HK-2 (cell line): ENCODE data around the gene BRF1.

Experiments
- DNase-seq: peaks from one replicate; pipeline ENCODE4 v3.0.0-alpha.2; 2018; ENCODE audit not compliant: unreplicated experiment

BRF1 gene

DNA sequence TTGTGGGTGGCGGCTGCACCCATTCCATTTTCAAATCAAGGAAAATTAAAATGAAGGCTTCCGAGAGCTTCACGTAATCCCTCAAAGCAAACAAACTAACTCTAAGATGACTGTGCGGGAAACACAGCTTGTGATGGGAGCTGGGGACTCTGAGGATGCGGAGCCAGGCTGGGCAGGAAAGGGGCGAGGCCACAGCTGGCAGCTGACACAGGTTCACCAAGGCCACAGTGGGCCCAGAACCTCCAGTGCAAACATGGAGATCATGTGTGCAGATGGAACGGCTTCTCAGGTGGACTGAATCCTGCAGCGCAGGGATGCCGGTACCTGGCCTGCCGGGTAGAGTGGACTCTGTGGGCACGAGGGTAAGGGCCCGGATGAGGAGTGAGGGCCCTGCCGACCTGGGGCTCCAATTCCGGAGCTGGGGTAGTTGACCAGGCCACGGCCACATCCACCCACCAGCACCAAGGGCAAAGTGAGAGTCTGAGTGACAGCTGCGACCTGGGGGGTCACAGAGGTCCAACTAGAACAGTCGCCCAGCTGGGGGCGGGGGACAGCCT is 71.6 kb downstream of the BRF1 start:
- DNase-seq = no peak

DNA sequence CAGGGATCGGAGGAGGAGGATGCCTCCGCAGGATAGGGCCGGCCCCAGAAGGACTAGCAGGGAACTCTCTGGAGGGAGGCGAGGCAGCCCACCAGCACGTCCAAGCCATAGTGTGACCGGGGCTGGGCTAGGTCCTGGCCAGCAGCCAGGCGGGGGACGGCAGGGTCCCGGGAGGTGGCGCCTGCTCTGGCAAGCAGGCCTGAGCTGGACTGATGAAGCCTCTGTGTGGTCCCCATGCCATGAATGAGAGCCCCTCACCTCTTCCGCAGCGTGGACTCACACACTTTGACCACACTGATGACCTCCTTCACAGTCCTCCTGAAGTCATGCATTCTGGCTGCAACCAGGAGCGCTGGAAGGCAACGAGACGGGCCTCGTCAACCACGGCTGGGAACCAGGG is 72.2 kb downstream of the BRF1 start:
- DNase-seq = no peak

DNA sequence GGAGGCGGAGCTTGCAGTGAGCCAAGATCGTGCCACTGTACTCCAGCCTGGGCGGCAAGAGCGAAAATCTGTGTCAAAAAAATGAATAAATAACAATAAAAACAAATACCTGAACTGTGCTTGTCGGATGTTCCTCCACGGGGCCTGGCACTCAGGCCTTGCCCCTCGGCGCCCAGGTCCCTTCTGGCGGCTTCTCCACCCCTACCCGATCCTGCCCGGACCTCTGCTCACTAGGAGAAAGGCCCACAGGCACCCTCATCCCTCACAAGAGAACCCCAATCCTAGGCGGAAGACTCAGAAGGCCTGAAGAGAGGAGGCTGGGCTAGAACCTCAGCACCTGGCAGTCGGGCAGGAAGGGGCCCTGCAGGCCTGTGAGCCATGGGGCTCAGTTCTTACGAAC is 73.5 kb downstream of the BRF1 start:
- DNase-seq = no peak

DNA sequence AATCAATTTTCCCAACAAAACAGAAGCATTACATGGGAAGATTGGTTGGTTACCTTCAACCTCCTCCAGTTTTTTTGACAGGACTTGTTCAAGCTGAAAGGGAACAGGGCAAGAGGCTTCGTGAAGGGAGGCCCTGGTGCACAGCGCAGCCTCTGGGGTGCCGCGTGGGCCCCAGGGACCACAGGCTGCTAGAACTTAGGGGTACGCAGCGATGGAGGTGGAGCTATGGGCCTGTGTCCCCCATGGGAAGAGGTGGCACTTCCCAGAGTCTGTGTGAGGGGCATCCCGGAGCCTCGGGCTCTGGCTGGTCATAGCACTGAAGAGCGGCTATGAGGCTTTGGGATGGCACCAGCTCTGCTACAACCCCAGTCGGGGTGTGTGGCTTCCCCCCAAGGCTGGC is 74.6 kb downstream of the BRF1 start:
- no peak for DNase-seq

DNA sequence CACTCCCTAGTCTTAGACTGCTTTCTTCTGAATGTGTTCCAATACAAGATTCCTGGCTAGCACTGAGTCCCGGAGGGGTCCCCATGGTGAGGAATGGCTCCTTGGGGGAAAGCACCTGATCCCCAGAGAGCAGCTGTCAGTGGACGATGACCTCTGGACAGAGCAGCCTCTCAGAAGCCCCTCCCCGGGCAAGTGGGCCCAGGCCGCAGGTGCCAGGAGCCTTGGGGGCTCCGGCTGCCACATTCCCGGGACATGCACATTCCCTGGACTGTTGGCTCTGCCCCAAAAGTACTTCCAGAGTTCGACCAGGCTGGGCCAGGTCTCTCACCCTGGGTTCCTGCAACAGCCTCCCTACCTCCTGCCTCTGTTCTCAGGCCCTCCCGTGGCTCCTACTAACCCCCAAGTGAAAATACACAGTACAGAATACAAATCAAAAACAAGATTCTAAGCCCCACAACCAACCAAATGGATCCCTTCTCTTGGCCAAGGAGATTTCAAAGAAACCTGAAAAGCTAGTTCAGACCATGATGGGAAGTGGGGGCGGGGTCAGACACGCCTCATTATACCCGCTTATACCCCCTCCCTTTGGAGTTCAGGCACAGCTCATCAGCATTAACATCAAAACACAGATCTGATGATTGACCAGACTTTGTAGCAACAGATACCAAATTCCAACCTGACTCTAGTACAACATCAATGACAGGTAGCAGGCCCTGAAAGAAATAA is 75.8 kb downstream of the BRF1 start:
- no peak for DNase-seq

DNA sequence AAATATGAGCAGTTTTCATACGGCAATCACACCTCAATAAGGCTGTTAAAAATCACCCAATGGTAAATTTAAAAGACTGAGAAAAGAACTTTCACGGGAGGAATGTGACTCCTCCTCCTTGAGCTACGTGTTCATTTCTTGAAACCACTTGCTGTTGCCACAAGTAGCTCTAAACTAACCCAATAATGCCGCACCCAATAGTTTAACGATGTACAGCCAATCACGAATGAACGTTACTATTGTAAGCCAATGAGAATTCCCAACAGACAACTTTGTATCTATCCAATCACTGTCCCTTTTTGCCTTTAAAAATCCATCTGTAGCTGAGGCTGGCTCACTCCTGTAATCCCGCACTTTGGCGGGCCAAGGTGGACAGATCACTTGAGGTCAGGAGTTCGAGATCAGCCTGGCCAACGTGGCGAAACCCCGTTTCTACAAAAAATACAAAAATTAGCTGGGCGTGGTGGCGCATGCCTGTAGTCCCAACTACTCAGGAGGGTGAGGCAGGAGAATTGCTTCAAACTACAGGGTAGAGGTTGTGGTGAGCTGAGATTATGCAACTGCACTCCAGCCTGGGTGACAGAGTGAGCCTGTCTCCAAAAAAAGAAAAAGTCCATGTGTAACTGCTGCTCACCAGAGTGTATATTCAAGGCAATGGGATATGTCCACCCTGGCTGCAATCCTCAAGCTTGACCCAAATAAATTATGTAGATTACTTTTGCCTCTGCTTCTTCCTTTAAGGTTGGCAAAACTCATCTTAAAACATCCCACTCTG is 76.8 kb downstream of the BRF1 start:
- no peak for DNase-seq

DNA sequence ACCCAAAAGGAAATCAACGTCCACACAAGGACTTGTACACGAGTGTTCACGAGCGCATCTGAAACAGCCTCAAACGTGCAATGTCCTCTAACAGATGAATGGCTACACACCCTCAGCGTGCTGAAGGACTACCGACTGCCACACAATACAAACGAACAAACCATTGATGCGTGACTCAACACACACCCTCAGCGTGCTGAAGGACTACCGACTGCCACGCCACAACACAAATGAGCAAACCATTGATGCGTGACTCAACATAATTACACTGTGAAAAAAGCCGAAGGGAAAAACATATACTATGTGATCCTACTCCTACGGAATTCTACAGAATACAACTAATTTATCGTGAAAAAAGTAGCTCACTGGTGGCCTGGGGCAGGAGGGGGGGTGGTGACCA is 77.5 kb downstream of the BRF1 start:
- no peak for DNase-seq

DNA sequence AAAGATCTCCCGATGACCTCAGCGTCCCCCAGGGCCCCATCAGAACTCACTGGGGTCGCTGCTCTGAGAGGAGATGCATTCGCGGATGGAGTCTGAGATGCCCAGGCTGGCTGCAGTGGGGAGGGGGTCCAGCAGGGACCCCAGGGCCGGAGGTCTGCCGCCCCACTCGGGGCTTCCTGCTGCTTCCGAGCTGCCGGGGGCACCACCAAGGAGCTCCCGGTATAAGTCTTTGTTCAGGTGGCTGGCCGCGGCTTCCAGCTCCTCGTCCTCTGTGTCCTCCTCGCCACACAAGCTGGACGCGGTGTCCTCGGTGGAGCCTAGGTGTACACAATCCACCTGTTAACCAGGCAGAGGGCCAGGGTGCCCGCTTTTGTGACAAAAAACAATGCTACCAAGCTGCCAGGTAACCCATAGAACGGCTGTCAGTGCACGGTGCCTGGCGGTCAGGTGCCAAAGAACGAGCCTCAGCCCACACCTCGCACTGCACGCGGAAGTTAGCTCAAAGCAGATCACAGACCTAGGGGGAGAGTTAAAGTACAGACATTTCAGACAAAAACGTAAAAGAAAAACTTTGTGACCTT is 79.1 kb downstream of the BRF1 start:
- DNase-seq = no peak

DNA sequence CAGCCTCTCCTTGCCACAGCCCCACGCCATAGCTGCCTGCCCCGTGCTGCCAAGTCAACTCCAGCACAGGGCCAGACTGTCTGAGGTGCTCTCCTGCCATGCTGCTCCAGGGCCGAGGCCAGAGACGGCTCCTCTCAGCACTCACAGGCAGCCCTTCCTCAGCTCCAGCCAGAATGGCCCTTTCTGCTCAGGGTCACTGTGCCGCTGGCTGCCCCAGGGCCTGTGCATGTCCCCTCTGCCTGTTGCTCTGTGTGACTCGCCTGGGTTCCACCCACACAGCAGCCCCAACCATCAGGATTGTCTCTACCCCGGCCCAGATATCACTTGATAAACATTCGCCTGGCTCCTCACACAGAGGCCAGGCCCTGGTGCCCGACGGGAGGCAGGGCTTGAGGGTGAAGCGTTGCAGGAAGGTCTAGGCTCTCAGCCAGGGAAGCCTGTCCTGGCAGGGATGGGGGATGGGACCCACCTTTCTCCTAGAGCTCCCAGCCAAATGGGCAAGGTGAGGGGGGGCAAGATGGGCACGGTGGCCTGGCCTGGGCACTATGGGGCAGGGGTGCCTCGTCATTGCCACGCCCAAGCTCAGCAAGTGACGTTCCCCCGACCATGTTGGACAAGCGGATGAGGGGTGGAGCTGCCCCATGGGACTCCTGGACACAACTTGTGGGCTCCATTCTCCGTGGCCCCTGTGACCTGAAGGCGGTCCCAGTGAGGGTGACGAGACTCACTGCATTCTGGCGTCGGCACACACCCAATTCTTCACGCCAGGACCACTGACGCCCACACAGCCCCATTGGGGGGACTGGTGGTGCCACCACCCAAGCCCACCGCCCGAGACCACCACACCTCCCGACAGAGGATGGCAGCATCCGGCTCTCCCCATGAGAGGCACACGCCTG is 79.9 kb downstream of the BRF1 start:
- no peak for DNase-seq

DNA sequence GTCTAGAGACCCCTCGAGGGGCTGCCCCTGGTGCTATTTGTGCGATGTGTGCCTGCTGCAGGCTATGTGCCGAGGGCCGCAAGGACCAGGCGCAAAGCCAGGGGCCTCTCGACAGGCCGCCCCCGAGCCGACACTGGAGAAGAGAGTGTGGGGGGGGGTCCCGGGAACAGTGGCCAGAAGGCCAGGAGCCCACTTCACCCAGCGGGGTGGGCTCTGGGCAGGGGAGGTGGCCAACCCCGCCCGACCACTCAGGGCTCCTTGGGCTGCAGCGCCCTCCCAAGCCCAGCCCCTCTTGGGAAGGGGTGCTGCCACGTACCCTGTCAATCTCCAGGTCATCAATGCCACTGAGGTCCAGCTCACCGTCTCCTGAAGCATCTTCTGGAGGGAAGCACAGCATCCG is 81.0 kb downstream of the BRF1 start:
- no peak for DNase-seq

DNA sequence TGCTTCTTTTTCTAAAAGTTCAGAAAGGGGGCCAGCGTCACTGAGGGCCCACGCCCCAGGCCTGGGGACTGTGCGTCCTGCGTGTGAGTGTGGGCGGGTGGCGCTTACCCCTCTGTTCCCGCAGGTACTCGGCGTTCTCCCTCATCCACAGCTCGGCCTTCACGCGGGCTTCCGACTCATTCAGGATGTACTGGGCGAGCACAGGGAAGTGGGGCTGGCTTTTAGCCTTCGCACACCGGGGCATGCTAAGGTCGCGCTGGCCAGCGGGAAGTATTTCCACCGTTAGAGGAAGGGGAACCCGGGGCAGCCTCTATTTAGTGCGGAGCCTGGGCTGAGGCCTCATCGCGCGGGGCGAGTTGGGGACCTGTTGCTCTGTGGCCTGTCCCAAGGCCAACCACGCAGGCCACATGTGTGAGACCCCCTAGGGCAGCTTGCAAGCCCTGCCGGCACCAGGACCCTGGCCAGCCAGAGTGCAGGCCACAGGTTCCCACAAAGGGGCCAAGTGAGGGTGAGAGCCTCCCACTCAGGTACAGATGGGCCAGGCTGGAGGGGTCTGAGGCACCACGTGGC is 81.7 kb downstream of the BRF1 start:
- no peak for DNase-seq

DNA sequence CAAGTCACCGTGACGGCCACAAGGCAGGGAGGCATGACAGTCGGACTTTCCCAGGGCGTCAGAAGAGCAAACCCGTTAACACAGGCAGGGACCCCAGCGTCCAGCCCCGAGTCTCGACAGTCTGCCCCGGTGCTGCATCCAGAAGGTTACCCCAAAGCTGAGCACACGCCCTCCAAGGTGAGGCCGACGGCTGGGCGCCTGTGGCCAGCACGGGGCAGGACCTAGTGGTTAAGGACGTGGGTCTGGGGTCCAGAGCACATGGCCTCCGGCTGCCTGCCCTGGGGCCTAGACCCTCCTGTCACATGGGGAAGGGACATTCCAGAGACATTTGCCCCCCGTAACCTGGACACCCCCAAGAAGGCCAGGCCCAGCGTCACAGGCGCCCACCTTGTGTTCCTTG is 82.2 kb downstream of the BRF1 start:
- no peak for DNase-seq

DNA sequence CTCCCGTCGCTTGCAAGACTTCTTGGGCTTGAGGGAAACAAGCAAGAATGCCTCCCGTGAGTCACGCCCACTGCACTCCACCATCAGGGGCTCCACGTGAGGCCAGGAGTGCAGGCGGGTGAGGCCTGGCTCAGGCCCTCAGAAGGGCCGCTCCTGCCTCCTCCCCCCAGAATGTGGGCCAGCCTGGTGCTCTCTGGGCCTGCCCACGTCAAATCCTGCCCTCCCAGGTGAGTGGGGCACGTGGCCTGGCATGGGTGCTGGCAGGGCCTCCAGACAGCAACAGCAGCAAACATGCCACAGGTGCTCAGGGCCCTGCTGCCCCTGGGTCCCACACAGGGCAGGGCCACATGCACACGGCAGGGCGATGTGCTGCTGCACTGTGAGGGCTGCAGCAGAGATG is 83.0 kb downstream of the BRF1 start:
- no peak for DNase-seq

DNA sequence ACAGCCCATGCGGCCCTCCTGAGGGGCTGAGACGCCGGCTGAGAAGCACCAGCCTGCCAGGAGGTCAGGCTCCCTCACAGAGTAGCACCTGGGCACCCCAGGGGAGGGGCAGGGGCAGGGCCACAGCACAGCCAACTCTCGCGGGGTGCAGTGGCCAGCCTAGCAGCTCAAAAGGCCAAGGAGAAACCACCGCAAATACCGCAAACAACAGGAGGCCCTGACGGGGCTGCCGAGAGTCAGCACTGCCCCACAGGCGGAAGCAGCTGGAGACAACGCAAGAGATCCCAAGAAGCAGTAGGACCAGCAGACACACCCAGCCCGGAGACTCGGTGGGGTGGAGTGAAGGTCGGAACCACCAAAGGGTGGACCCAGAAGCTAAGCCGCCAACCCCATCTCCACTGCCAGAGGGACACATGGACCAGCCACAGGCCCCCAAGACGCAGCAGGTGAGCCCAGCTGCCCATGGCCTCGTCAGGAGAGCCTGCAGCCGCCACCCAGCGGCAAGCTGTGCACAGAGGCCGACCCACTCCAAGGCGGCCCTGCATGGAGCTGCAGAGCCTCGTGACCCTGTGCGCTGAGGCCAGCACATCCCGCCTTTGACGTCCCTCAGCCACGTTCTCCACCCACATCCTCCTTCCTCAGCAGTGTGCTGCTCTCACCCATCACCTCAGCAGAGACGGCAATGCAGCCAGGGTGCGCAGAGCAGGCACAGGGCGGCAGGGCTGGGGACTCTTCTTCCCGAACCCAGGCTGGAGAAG is 84.1 kb downstream of the BRF1 start:
- no peak for DNase-seq

DNA sequence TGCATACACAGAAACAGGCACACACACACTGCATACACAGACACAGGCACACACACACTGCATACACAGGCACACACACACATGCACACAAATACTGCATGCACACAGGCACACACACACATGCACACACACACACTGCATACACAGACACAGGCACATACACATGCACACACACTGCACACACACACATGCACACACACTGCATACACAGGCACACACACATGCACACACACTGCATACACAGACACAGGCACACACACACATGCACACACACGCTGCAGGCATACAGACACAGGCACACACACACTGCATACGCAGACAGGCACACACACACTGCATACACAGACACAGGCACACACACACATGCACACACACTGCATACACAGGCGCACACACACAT is 85.2 kb downstream of the BRF1 start:
- no peak for DNase-seq

DNA sequence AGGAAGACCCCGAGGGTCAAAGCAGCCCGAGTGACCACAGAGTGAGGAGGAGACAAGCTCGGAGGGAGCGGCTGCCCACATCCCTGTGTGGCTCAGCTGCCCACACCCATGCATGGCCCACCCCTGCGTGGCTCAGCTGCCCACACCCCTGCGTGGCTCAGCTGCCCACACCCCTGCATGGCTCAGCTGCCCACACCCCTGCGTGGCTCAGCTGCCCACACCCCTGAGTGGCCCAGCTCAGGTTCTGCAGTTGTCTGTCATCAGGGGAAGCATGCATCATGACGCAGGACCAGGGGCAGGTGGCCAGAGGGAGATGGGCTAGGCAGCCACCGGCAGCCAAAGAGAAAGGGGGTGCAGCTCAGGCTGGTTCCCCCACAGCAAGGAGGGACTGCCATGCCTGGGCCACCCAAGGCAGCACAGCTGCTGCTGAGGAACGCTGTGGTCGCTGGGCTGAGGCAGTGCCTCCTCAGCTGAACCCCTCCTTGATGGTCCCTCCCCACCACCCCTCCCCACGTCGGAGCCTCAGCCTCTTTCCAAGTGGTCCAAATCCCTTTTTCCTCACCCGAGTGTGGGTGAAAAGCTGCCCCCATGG is 86.4 kb downstream of the BRF1 start:
- no peak for DNase-seq

DNA sequence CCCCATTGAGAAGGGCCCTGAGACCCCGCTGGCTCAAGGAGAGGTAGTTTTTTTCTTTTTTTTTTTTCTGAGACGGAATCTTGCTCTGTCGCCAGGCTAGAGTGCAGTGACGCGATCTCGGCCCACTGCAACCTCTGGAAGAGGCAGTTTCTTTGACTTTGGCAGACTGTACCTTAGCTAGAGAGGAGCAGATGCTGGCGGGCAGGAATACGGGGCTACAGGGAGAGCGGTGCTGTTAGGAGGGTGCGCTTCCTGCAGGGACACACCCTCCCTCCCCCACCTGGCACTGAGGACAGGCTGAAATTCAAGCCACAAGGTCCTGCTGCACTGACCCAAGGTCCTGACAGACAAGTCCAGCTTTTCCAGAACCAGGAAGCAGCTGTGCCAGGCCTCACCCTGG is 87.4 kb downstream of the BRF1 start:
- DNase-seq = no peak

DNA sequence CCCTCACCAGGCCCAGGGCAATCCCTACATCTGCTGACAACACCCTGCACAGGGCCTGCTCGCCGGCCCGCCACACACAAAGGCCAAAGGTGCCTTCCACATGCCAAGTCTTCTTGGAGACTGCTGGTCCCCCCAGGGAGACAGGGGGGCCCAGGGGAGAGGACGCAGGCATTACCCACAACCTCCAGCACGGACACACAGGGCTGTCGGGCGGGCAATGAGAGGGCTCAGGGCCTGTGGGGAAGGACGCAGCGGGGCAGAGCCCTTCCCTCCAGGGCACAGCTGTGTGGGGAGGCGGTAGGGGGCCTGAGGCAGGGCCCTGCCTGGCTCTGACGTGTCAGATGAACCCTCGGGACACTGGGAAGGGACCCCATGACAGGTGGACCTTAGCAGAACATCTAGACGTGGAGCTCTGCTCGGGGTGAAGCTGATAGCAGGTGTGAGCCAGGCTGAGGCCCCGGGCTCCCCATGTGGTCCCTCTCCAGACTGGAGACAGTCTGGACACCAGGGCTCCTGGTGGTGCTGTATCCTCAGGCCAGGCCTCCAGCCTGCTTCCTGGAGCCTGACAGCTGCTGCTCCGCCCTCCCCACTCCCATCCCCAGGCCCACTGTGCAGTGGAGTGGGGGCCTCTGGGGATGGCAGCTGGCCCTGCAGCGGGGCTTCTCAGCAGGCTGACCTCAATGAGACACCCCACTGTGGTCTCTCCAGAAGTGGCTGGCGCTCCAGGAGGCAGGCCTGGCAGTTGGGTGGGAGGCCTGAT is 88.1 kb downstream of the BRF1 start:
- no peak for DNase-seq

DNA sequence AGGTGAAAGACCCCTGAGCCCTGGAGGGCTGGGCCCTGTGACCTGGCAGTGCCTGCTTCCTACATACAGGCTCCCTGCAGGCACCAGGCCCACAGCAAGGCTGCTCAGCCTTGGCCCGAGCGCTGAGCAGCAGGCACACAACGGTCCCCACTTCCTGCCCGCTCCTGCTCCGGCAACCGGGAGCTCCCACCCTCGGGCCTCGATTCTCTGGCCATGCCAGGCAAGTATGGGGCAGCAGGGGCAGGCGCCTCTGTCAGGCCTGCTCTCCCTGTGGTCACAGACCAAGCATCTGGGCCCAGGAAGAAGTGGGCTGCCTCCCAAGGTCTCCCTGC is 89.1 kb downstream of the BRF1 start:
- no peak for DNase-seq
